Colonic mucosa (tissue), 4 donors: ENCODE results near the gene VMA21. TPM values are rescaled to one million over a fixed set of nuclear protein-coding genes. Genes with fewer than 3 reads are reported as not detected.

Experiments used
- DNase-seq: peaks from one replicate; pipeline ENCODE4 v3.0.0-alpha.2; 2020
- H3K27ac ChIP-seq: fragments of 200-600 bp; one replicate; pipeline ENCODE4 v1.8.0; 2021
- H3K27me3 ChIP-seq: fragments of 200-600 bp; one replicate; pipeline ENCODE4 v1.8.0; 2021
- H3K36me3 ChIP-seq: fragments of 200-600 bp; one replicate; pipeline ENCODE4 v1.8.0; 2021
- H3K4me1 ChIP-seq: fragments of 200-600 bp; one replicate; pipeline ENCODE4 v1.8.0; 2021; ENCODE audit warnings: mild to moderate bottlenecking
- H3K4me3 ChIP-seq: fragments of 200-600 bp; one replicate; pipeline ENCODE4 v1.8.0; 2021
- H3K9ac ChIP-seq, 2 donors: one replicate each; pipeline ENCODE4 v1.7.0; 2013; ENCODE audit warnings: control low read depth in 2 of 2, low read depth in 2 of 2, low read length in 2 of 2
- H3K9me3 ChIP-seq: fragments of 200-600 bp; one replicate; pipeline ENCODE4 v1.8.0; 2021
- intact Hi-C: fragments of 100-400 bp; cut with DNase I; formaldehyde crosslinking; loops from one replicate; pipeline ENCODE4 v1.14.1; 2022
- total RNA-seq, 2 donors: library from RNA; stranded (reverse); fragmentation: NEBNext Ultra II Directional in 1 of 2; extraction: Animal tissue kit (Norgen Biotek cat#: 25700) in 1 of 2; gene quantifications; one replicate each; pipeline ENCODE4 v1.2.1, GENCODE V29; 2021
- TF ChIP-seq, protein P1 (sequence below): fragments of 200-600 bp; IDR thresholded peaks from one replicate; pipeline ENCODE4 v1.8.0; 2022; ENCODE audit warnings: antibody characterized with exemption, mild to moderate bottlenecking
- donor health status: healthy.
- donor health status: DM: no; HTN: no; CAD: no.
- donor health status: DM: no; HTN: no; CAD: no.

The VMA21 gene
- total RNA-seq, 2 donors from 2014 or later, result 15.1 to 20.6 TPM

DNA sequence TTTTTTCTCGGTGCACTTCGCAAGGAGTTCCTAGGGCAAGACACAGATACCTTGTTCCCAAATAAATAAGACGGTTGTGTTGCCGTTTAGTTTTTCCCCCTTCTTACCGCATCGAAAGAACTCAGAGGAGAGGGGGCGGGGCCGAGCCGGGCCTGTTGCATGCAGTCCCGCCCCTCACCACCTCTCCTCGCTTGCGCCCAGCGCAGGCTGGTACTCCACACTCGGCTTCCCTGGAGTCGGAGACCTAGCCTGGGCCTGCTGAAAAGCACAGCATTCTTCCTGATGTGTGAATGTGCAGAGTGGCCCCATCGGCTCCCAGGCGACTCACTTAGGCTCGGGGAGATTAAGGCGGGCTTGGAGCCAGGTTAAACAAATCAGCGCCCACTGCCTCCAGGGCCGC is 26.1 kb upstream of the VMA21 start:
- Histone ChIP-seq H3K27me3 (no peaks in the 10 kb centered on the region), H3K27ac (no peak overlapping the region), H3K9ac (no peak overlapping the region), H3K36me3 (no peaks in the 10 kb centered on the region), H3K9me3 (no peaks in the 10 kb centered on the region), H3K4me3 (no peak overlapping the region), H3K4me1 (no peaks in the 10 kb centered on the region)
- TF ChIP-seq, protein P1, sequence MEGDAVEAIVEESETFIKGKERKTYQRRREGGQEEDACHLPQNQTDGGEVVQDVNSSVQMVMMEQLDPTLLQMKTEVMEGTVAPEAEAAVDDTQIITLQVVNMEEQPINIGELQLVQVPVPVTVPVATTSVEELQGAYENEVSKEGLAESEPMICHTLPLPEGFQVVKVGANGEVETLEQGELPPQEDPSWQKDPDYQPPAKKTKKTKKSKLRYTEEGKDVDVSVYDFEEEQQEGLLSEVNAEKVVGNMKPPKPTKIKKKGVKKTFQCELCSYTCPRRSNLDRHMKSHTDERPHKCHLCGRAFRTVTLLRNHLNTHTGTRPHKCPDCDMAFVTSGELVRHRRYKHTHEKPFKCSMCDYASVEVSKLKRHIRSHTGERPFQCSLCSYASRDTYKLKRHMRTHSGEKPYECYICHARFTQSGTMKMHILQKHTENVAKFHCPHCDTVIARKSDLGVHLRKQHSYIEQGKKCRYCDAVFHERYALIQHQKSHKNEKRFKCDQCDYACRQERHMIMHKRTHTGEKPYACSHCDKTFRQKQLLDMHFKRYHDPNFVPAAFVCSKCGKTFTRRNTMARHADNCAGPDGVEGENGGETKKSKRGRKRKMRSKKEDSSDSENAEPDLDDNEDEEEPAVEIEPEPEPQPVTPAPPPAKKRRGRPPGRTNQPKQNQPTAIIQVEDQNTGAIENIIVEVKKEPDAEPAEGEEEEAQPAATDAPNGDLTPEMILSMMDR, result no peak
- DNase-seq, result no peak
- intact Hi-C loops, result no loop called here

DNA sequence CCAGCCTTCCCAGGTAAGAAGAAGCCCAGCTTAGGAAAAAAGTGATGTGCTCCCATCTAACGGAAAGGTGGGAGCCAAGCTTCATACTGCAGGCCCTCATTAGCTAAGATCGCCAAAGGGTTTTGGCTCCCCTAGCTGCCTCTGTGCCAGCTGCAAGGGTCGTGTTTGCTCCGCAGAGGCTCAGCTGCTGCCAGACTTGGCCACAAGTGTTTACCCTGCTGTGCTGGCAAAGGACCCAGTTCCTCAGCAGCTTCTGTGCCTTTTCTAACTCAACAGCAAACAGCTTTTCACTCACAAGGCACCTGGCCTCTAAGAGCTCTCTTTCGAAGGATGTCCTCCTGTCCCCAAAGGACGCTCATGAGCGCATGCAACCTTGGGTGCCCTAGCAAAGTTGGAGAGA is 12.2 kb upstream of the VMA21 start:
- TF ChIP-seq, protein P1, result no peak
- Histone ChIP-seq H3K9me3 (no peaks in the 10 kb centered on the region), H3K9ac (no peak overlapping the region), H3K27ac (no peak overlapping the region), H3K36me3 (no peaks in the 10 kb centered on the region), H3K27me3 (no peaks in the 10 kb centered on the region), H3K4me3 (no peak overlapping the region), H3K4me1 (no peaks in the 10 kb centered on the region)
- DNase-seq, result no peak
- intact Hi-C loops, result no loop called here

DNA sequence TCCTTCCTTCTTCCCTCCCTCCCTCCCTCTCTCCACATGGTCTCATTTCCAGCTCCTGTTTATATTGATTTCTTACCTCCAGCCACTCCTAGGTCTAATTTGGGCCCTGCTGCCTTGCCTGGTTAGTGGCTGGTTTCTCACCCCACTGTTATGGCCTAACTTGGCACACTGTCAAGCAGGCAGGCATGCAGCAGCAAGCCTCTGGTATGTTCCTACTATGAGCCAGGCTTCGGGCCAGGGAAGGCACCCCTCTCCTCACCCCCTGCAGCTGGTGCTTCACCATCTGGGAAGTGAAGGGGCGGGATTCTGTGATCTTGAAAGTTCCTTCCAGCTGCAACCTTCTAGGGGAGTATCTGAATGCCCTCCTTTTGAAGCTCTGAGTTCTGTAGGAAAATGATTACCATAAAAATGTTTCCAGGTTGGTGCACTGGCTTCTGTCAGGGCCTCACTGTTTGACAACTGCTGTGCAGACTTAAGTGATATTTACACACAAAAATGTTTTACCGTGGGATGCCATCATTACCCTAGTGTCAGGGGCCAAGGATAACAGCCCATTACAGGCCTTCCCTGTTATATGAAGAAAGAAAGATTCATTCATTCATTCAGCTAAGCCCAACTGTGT is 10.1 kb upstream of the VMA21 start:
- Histone ChIP-seq H3K4me3 (no peak overlapping the region), H3K9ac (no peak overlapping the region), H3K27me3 (no peaks in the 10 kb centered on the region), H3K36me3 (no peaks in the 10 kb centered on the region), H3K27ac (no peak overlapping the region), H3K4me1 (no peaks in the 10 kb centered on the region), H3K9me3 (no peaks in the 10 kb centered on the region)
- intact Hi-C loops, result no loop called here
- TF ChIP-seq, protein P1, result no peak
- DNase-seq, result no peak

DNA sequence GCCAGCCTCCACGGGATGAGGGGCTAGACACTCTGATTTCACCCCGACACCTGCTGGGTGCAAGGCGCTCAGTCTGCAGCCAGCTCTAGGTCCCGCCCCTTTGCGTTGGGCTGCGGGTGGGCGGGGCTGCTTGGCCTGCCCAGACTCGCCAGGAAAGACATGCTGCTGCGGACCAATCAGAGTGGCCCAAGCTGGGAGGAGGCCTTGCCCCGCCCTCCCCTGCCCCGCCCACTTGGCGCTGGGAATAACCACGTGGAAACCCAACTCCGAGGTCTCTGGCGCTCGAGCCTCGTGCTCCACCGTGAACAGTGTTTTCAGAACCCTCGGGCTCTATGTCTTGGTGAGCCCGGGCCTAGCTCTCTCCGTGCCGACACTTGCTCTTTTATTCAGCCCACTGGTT is 5.3 kb upstream of the VMA21 start:
- Histone ChIP-seq H3K36me3 (no peaks in the 10 kb centered on the region), H3K9me3 (no peaks in the 10 kb centered on the region), H3K27ac (no peak overlapping the region), H3K27me3 (no peaks in the 10 kb centered on the region), H3K4me1 (no peaks in the 10 kb centered on the region), H3K9ac (no peak overlapping the region), H3K4me3 (no peak overlapping the region)
- intact Hi-C loops, result no loop called here
- TF ChIP-seq, protein P1, result no peak
- no peak for DNase-seq

DNA sequence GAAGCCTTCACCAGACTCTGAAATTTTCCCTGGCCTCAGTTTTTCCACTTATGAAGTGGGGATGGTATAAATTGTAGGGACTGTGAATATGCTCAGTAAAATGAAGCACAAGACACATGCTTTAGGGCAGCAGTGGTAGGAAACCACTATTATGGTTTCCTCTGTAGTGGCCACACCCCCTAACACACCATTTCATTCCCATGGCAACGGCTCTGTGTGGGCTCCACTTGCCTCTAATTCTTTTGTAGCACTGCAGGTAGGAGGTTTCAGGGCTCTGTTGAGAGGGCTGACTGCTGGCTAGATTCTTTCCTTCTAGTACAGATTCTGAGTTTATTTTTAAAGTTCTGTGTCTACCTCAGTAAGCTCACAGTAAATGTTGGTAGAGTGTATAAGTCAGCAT is 3.5 kb upstream of the VMA21 start:
- intact Hi-C loops, result no loop called here
- H3K27ac ChIP-seq, result no peak overlapping the region
- no peaks in the 10 kb centered on the region for H3K27me3 ChIP-seq
- TF ChIP-seq, protein P1, result no peak
- DNase-seq, result no peak
- no peak overlapping the region for H3K9ac ChIP-seq
- no peaks in the 10 kb centered on the region for H3K36me3 ChIP-seq
- no peak overlapping the region for H3K4me3 ChIP-seq
- no peaks in the 10 kb centered on the region for H3K4me1 ChIP-seq
- no peaks in the 10 kb centered on the region for H3K9me3 ChIP-seq
